ENCODE data around the gene AAMDC.
"Not testable (repeated sequence)": the region's sequence is repeated elsewhere in the genome, so short reads cannot be mapped to it uniquely, and the experiment has no call there.

The AAMDC gene

DNA sequence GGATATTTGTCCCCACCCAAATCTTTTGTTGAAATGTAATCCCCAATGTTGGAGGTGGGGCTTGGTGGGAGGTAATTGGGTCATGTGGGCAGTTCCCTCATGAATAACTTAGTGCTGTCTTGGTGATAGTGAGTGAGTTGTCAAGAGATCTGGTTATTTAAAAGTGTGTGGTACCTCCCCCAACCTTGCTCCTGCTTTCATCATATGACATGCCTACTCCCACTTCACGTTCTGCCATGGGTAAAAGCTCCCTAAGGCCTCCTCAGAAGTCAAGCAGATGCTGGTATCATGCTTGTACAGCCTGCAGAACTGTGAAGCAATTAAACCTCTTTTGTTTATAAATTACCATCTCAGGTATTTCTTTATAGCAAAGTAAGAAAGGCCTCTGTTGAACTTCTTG, 30.6 kb downstream of the AAMDC start:
- TF ChIP-seq, protein P1, sequence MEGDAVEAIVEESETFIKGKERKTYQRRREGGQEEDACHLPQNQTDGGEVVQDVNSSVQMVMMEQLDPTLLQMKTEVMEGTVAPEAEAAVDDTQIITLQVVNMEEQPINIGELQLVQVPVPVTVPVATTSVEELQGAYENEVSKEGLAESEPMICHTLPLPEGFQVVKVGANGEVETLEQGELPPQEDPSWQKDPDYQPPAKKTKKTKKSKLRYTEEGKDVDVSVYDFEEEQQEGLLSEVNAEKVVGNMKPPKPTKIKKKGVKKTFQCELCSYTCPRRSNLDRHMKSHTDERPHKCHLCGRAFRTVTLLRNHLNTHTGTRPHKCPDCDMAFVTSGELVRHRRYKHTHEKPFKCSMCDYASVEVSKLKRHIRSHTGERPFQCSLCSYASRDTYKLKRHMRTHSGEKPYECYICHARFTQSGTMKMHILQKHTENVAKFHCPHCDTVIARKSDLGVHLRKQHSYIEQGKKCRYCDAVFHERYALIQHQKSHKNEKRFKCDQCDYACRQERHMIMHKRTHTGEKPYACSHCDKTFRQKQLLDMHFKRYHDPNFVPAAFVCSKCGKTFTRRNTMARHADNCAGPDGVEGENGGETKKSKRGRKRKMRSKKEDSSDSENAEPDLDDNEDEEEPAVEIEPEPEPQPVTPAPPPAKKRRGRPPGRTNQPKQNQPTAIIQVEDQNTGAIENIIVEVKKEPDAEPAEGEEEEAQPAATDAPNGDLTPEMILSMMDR (IDR thresholded peaks at IDR 0.05; ENCODE audit: insufficient read depth, missing control alignments), result no peak
- no peak for DNase-seq (ENCODE audit: insufficient read length, low spot score)
- no peak for FAIRE-seq

GRCh38 chr11:77854838-77855237, 33.9 kb downstream of the AAMDC start:
- no peak for FAIRE-seq
- TF ChIP-seq, protein P1 (IDR thresholded peaks at IDR 0.05; ENCODE audit: insufficient read depth, missing control alignments), result no peak
- no peak for DNase-seq (ENCODE audit: insufficient read length, low spot score)

GRCh38 chr11:77857906-77858457, 37.0 kb downstream of the AAMDC start:
- DNase-seq (ENCODE audit: insufficient read length, low spot score); FAIRE-seq: not testable (repeated sequence)

GRCh38 chr11:77861444-77861843, 40.5 kb downstream of the AAMDC start:
- not testable (repeated sequence) for DNase-seq (ENCODE audit: insufficient read length, low spot score)

GRCh38 chr11:77865805-77866204, 44.9 kb downstream of the AAMDC start:
- FAIRE-seq, result no peak
- TF ChIP-seq, protein P1 (IDR thresholded peaks at IDR 0.05; ENCODE audit: insufficient read depth, missing control alignments), result no peak
- DNase-seq (ENCODE audit: insufficient read length, low spot score), result no peak

More at GRCh38 chr11:77861444-77861843, 40.5 kb downstream of the AAMDC start:
- FAIRE-seq, result not testable (repeated sequence)

GRCh38 chr11:77866336-77866735, 45.4 kb downstream of the AAMDC start:
- DNase-seq (ENCODE audit: insufficient read length, low spot score) (no peak), FAIRE-seq (no peak)
- TF ChIP-seq, protein P1 (IDR thresholded peaks at IDR 0.05; ENCODE audit: insufficient read depth, missing control alignments), result no peak

DNA sequence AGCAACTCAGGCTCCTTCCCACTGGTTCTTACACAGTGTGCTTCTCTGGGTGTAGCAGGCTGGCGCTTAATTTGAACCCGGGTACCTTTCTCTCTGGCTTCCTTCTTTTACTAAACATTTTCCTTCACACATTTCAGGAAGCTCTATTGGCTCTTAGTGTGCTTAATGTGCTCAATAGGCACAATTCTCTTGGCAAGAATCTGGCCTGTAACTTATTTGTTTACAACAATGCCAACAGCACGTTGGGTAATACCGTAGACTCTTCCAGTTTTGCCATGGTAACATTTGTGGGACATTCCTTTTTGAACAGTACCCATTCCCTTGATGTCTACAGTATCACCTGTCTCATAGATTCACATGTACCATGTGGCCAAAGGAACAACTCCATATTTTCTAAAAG, 47.8 kb downstream of the AAMDC start:
- FAIRE-seq (no peak), DNase-seq (ENCODE audit: insufficient read length, low spot score) (no peak)
- TF ChIP-seq, protein P1 (IDR thresholded peaks at IDR 0.05; ENCODE audit: insufficient read depth, missing control alignments), result no peak

- FAIRE-seq (no peak), DNase-seq (ENCODE audit: insufficient read length, low spot score) (no peak)
Observed at GRCh38 chr11:77871855-77872254, 50.9 kb downstream of the AAMDC start.

More at GRCh38 chr11:77871855-77872254, 50.9 kb downstream of the AAMDC start:
- TF ChIP-seq, protein P1 (IDR thresholded peaks at IDR 0.05; ENCODE audit: insufficient read depth, missing control alignments), result no peak

All from D721Med (cell line).